K562 (cell line): ENCODE measurements around the gene ACOX1. TPM values are rescaled to one million over a fixed set of nuclear protein-coding genes. Genes with fewer than 3 reads are reported as not detected.

Source experiments
- CTCFL ChIP-seq: IDR thresholded peaks from 2 replicates; pipeline ENCODE4 v1.6.1; 2011; ENCODE audit warnings: borderline replicate concordance, low read depth, mild to moderate bottlenecking, moderate library complexity, low read length; ENCODE audit not compliant: insufficient read depth, poor library complexity, severe bottlenecking
- CXXC5 ChIP-seq: fragments of 250-450 bp; sonication (Bioruptor Pico); IDR thresholded peaks from 2 replicates; pipeline ENCODE4 v1.8.0; 2022; ENCODE audit warnings: inconsistent platforms, mild to moderate bottlenecking, moderate library complexity
- HNRNPK ChIP-seq: fragments of 200-400 bp; formaldehyde crosslinking; IDR thresholded peaks from one replicate; pipeline ENCODE4 v1.6.1; 2018; ENCODE audit warnings: mild to moderate bottlenecking, low read depth, low read length; ENCODE audit not compliant: poor library complexity, severe bottlenecking
- KAT8 ChIP-seq: fragments of 450-650 bp; IDR thresholded peaks from 2 replicates; pipeline ENCODE4 v1.6.1; 2016; ENCODE audit warnings: low read depth, mild to moderate bottlenecking
- KLF16 ChIP-seq: IDR thresholded peaks from 2 replicates; pipeline ENCODE4 v1.6.1; 2016; ENCODE audit warnings: antibody characterized with exemption
- NR0B1 ChIP-seq: fragments of 450-650 bp; IDR thresholded peaks from one replicate; pipeline ENCODE4 v1.6.1; 2018; ENCODE audit warnings: mild to moderate bottlenecking, moderate library complexity; ENCODE audit not compliant: partially characterized antibody
- RAD21 ChIP-seq, 2 experiments: fragments of 250-450 bp in 1 of 2; fragments of 450-650 bp in 1 of 2; sonication (Bioruptor Pico) in 1 of 2; formaldehyde crosslinking in 1 of 2; IDR thresholded peaks in 1 of 2; conservative IDR thresholded peaks in 1 of 2; 2 replicates each; pipeline versions ENCODE4 v1.4.0 to v1.8.0; 2020 to 2022; ENCODE audit warnings: mild to moderate bottlenecking in 2 of 2, moderate library complexity in 1 of 2
- REST ChIP-seq, 2 experiments: fragments of 450-650 bp; formaldehyde crosslinking in 1 of 2; IDR thresholded peaks; 2 replicates each; pipeline versions ENCODE4 v1.4.0 to v1.6.1; 2014 to 2020; ENCODE audit warnings: mild to moderate bottlenecking in 2 of 2, borderline replicate concordance in 1 of 2, low read depth in 1 of 2
- RNF219 ChIP-seq: fragments of 250-450 bp; sonication (Bioruptor Pico); IDR thresholded peaks from 2 replicates; pipeline ENCODE4 v1.5.0; 2022; ENCODE audit warnings: mild to moderate bottlenecking
- ZNF699 ChIP-seq: fragments of 250-450 bp; sonication (Bioruptor Pico); IDR thresholded peaks from 2 replicates; pipeline ENCODE4 v1.8.0; 2021; ENCODE audit warnings: mild to moderate bottlenecking, moderate library complexity; ENCODE audit not compliant: insufficient replicate concordance
- polyA plus RNA-seq, 8 experiments: library from polyadenylated mRNA; depleted of rRNA in 4 of 8; stranded (reverse) in 5 of 8; unstranded in 3 of 8; fragments of >200 nt; fragmentation: Nextera tagmentation in 2 of 8; fragmentation: Illumina TruSeq in 1 of 8; extraction: Ambion mirVana in 2 of 8; extraction: Trizol in 1 of 8; gene quantifications; 2 replicates each; pipeline versions ENCODE4 v1.2.1 to v1.2.3, GENCODE V29; 2011 to 2014; ENCODE audit warnings: inconsistent platforms in 1 of 8, missing spikeins in 1 of 8
- total RNA-seq, 7 experiments: library from RNA; depleted of rRNA in 6 of 7; stranded (reverse); fragments of >200 nt in 6 of 7; fragmentation: Illumina TruSeq in 2 of 7; extraction: Trizol in 2 of 7; gene quantifications; 2 replicates each; pipeline versions ENCODE4 v1.2.1 to v1.2.3, GENCODE V29; 2011 to 2021; ENCODE audit warnings: low replicate concordance in 1 of 7

The ACOX1 gene
- total and polyA plus RNA-seq, 9 of the 15 experiments (the other 6 are each of a cell fraction or from before 2014, with no cell fraction given): 7.8 to 24.1 (median 14.5) TPM

GRCh38 chr17:76005263-76006149 is 26.5 kb upstream of the ACOX1 start (continued):
- TF ChIP-seq CTCFL (peak; percentile 64), ZNF699 (no peak), HNRNPK (no peak), KAT8 (no peak), REST (IDR thresholded peaks at IDR 0.05; ENCODE audit: borderline replicate concordance) (peak; percentile 92), REST (CRISPR knock-in tag; IDR thresholded peaks at IDR 0.05; ENCODE audit: low read depth) (no peak), KLF16 (no peak), CXXC5 (CRISPR knock-in tag) (no peak), NR0B1 (no peak), RNF219 (CRISPR knock-in tag) (no peak), RAD21 (CRISPR knock-in tag; conservative IDR thresholded peaks at IDR 0.05 in 1 of 2, IDR thresholded peaks at IDR 0.05 in 1 of 2) (peak; percentile 96 to 97)
